ENCODE measurements around the gene TNP1.

- TF ChIP-seq CTCF (IDR thresholded peaks at IDR 0.05), result no peak
- TF ChIP-seq POLR2AphosphoS5 (IDR thresholded peaks at IDR 0.05), result no peak
These were observed 41.4 kb upstream of the TNP1 start for GRCh38 chr2:216901273-216901672.
